GM12865 (cell line): Measurements from ENCODE around the gene NR5A2.

Experiments used
- DNase-seq: peaks from one replicate; pipeline ENCODE4 v3.0.0; 2010; ENCODE audit warnings: low read depth
- H3K4me3 ChIP-seq: 2 replicates; pipeline ENCODE4 v1.5.1; 2011; ENCODE audit warnings: mild to moderate bottlenecking, low read depth, low read length, control low read depth
- CTCF ChIP-seq: IDR thresholded peaks from 2 replicates; pipeline ENCODE4 v1.5.1; 2011; ENCODE audit warnings: low read length, control low read depth, low read depth, inconsistent platforms; ENCODE audit not compliant: insufficient read depth; ENCODE audit errors: missing control alignments

The NR5A2 gene

GRCh38 chr1:200154069-200154767, 126.7 kb downstream of the NR5A2 start:
- TF ChIP-seq CTCF: no peak
- DNase-seq: peak; percentile 90
- H3K4me3 ChIP-seq: no peak overlapping the region

DNA sequence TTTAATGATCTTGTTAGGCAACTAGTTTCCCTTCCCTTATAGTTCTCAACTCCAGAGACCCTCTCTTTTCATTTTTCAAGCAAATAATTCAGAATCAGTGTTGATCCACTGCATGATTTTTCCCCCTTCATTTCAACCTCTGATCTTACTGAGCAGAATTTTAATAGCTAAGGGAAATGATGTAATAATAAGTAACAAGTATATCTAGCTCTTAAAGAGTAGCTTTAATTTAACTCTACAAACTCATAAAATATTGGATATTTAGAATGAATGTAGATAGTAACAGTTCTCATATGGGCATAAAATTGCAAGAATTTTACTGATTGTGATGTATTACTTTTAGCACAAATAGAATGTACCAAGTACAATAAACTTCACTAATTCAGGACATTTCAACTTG, 130.2 kb downstream of the NR5A2 start:
- H3K4me3 ChIP-seq: no peak overlapping the region
- TF ChIP-seq CTCF: no peak
- DNase-seq: no peak

DNA sequence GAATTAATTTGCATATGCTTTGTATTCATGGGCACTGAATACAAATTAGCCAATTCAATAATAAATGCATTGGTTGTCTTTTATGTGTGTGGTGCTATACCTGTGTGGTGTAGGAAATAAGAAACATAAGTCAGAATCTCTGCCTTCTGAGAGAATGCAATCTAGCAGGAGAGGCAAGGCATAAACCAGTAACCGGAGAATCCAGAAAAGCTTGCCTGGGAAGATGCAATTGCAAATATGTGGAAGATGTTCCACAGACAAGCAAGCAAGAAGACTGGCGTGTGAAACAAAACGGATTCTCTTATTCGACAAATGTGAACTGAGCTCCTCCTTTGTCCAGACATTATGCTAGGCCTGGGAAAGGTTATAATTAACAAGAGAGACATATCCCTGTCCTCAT, 134.3 kb downstream of the NR5A2 start:
- DNase-seq: no peak
- H3K4me3 ChIP-seq: no peak overlapping the region
- no peak for TF ChIP-seq CTCF

GRCh38 chr1:200162258-200162657, 134.7 kb downstream of the NR5A2 start:
- H3K4me3 ChIP-seq: no peak overlapping the region
- no peak for DNase-seq
- TF ChIP-seq CTCF: no peak

DNA sequence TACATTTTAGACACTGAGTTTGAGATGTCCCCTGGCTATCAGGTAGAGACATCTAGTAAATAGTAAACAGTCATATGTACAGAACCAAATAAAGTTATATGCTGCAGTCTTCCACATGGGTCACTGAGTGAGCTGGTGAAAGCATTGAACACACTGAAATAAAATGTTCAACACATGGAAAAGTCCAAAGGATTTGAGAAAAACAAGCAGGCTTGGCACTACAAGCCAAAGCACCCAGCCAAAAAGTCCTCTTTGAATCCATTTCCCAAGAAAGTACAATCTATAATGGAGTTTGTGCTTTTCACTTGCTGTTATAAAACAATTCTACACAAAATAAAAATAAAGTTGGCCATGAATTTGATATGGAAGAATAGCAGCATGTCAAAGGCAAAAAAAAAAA, 135.4 kb downstream of the NR5A2 start:
- no peak overlapping the region for H3K4me3 ChIP-seq
- DNase-seq: no peak
- no peak for TF ChIP-seq CTCF

- no peak for TF ChIP-seq CTCF
- no peak for DNase-seq
- H3K4me3 ChIP-seq: no peak overlapping the region
Observed at GRCh38 chr1:200163911-200164310, 136.4 kb downstream of the NR5A2 start.
